Ovary (tissue), 9 donors: Measurements from ENCODE around the gene RHCG. TPM values are rescaled to one million over a fixed set of nuclear protein-coding genes. Genes with fewer than 3 reads are reported as not detected.

ENCODE experiments used
- DNase-seq, 5 donors: peaks; one replicate each; pipeline ENCODE4 v3.0.0-alpha.2; 2019 to 2020
- H3K27ac ChIP-seq, 2 donors: fragments of 200-600 bp; one replicate each; pipeline versions ENCODE4 v1.5.1 to v1.8.0; 2019 to 2022
- H3K27me3 ChIP-seq: fragments of 200-600 bp; one replicate; pipeline ENCODE4 v1.8.0; 2022
- H3K36me3 ChIP-seq: fragments of 200-600 bp; sonication (generic); one replicate; pipeline ENCODE4 v1.5.1; 2019
- H3K4me1 ChIP-seq: one replicate; pipeline ENCODE4 v1.8.1; 2013; ENCODE audit warnings: mild to moderate bottlenecking, moderate library complexity; ENCODE audit not compliant: insufficient read depth
- H3K4me3 ChIP-seq: fragments of 200-600 bp; sonication (generic); one replicate; pipeline ENCODE4 v1.5.1; 2017
- H3K9me3 ChIP-seq, 2 donors: fragments of 200-600 bp in 1 of 2; sonication (generic) in 1 of 2; one replicate each; pipeline versions ENCODE4 v1.5.1 to v1.8.1; 2013 to 2019; ENCODE audit warnings: mild to moderate bottlenecking in 1 of 2, moderate library complexity in 1 of 2
- EP300 ChIP-seq: sonication (generic); formaldehyde crosslinking; IDR thresholded peaks from one replicate; pipeline ENCODE4 v1.6.1; 2017; ENCODE audit warnings: antibody characterized with exemption
- POLR2A ChIP-seq: fragments of 450-650 bp; IDR thresholded peaks from one replicate; pipeline ENCODE4 v1.6.1; 2017; ENCODE audit warnings: antibody characterized with exemption, mild to moderate bottlenecking, moderate library complexity
- WGBS, 3 donors: extraction: QIAGEN DNeasy Blood & Tissue Kit in 1 of 3; methylation state at CpG; one replicate each; pipeline versions ENCODE4 v1.1.5 to v1.1.7; 2013 to 2017; 5-methylcytosine and 5-hydroxymethylcytosine counted together
- intact Hi-C, 4 donors: fragments of 100-400 bp; cut with DNase I; formaldehyde crosslinking; loops; one replicate each; pipeline versions ENCODE4 v1.11.0 to v1.15.1; 2022 to 2023
- polyA plus RNA-seq, 2 donors: library from polyadenylated mRNA; stranded (reverse); fragments of 200-250 nt in 1 of 2; fragments of 350-450 nt in 1 of 2; fragmentation: Illumina TruSeq in 1 of 2; extraction: RNeasy Lipid Tissue Mini Kit (QIAGEN cat#74804) in 1 of 2; gene quantifications; one replicate each; pipeline ENCODE4 v1.2.3, GENCODE V29; 2013 to 2014
- total RNA-seq, 7 donors: library from RNA; depleted of rRNA in 2 of 7; stranded (reverse); fragments of >200 nt in 2 of 7; fragmentation: NEBNext Ultra II Directional in 3 of 7; extraction: Animal tissue kit (Norgen Biotek cat#: 25700) in 3 of 7; gene quantifications; one replicate each; pipeline versions ENCODE4 v1.1.0 to v1.2.4, GENCODE V29; 2016 to 2023
- TF ChIP-seq, protein P1 (sequence below), 3 donors: fragments of 450-650 bp in 2 of 3; fragments of 200-600 bp in 1 of 3; IDR thresholded peaks; one replicate each; pipeline versions ENCODE4 v1.5.1 to v1.8.0; 2016 to 2022; ENCODE audit warnings: antibody characterized with exemption in 3 of 3, mild to moderate bottlenecking in 1 of 3
- donor health status: DM: no; HTN: no; CAD: no; lungs with moderate emphysema.
- donor health status: DM: no; HTN: no; CAD: no.
- donor health status: Bipolar disorder and iron deficiency.
- donor health status: DM: yes; HTN: yes; CAD: no.
- donor health status: DM: no; HTN: no; CAD: no.
- donor health status: DM: yes; HTN: yes; CAD: no.

Gene RHCG
- total and polyA plus RNA-seq, 9 donors, result 0.23 to 0.67 TPM; not detected in 7

DNA sequence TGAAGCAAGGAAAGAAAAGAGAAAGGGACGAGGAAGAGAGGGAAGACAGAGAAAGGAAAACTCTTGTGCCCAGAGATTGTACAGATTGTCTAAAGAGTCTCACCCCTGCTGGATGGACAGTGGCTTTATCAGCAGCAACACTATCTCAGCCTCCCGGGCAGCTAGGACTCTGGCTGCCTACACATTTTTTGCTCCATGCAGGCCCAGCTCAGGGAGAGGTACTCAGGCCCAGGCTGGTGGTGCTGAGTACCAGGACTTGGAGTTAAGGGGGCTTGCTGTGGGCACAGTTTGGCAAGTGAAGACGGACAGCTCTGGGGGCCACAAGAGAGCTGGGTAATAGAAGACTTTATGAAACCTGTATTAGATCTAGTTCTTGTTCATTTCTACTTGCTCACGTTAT is 19.1 kb upstream of the RHCG start:
- Histone ChIP-seq H3K27me3 (no peaks in the 10 kb centered on the region), H3K9me3 (no peaks in the 10 kb centered on the region), H3K36me3 (no peaks in the 10 kb centered on the region), H3K27ac (no peak overlapping the region), H3K4me1 (no peaks in the 10 kb centered on the region), H3K4me3 (no peak overlapping the region)
- intact Hi-C loops, result no loop called here
- DNase-seq, result no peak
- 54 to 66% (median 58%) methylated on average over 4 of the region's 4 CpGs for whole genome bisulfite sequencing, 3 donors
- no peak for TF ChIP-seq EP300
- TF ChIP-seq, protein P1, sequence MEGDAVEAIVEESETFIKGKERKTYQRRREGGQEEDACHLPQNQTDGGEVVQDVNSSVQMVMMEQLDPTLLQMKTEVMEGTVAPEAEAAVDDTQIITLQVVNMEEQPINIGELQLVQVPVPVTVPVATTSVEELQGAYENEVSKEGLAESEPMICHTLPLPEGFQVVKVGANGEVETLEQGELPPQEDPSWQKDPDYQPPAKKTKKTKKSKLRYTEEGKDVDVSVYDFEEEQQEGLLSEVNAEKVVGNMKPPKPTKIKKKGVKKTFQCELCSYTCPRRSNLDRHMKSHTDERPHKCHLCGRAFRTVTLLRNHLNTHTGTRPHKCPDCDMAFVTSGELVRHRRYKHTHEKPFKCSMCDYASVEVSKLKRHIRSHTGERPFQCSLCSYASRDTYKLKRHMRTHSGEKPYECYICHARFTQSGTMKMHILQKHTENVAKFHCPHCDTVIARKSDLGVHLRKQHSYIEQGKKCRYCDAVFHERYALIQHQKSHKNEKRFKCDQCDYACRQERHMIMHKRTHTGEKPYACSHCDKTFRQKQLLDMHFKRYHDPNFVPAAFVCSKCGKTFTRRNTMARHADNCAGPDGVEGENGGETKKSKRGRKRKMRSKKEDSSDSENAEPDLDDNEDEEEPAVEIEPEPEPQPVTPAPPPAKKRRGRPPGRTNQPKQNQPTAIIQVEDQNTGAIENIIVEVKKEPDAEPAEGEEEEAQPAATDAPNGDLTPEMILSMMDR (IDR thresholded peaks at IDR 0.05), result no peak
- no peak for TF ChIP-seq POLR2A

DNA sequence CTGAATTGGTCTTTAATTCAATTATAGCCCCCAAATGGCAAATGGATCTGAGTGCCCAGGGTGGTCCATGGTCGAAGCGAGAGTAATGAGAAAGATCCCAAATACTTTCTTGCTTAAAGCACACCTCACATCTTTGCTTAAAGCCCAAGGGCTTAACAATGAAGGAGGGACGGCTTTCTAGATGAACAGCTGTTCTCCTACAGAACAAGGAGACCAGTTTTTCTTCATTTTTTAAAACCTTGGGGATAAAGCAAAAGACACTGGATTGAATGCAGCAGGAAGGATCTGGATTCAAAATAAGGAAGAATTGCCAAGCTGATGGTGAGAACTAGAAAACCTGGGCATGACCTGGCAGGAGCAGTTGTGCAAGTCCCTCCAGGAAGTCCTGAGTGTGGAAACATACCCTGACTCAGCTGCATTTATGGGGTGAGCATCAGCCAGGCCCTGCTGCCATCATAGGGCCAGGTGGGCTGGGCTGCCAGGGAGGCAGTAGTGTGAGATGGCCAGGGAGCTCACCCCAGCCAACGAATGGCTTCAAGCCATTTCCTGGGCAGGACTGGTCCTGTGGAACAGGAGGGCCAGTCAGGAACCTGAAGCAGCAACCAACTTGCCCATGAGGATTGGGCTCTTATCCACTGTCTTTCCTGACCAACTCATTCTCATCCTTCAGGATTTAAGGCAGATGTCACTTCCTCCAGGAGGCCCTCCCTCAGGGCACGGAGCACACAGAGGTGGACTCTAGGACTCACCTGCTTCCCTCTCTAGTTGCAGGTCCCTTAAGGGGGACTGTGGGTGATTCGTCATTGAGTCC is 18.4 kb upstream of the RHCG start:
- H3K27me3 ChIP-seq, result no peaks in the 10 kb centered on the region
- H3K36me3 ChIP-seq, result no peaks in the 10 kb centered on the region
- intact Hi-C loops, result no loop called here
- H3K27ac ChIP-seq, result no peak overlapping the region
- no peaks in the 10 kb centered on the region for H3K9me3 ChIP-seq
- DNase-seq, result no peak
- WGBS, 3 donors, result 67 to 75% (median 68%) methylated on average over 6 of the region's 6 CpGs
- no peak overlapping the region for H3K4me3 ChIP-seq
- no peak for TF ChIP-seq EP300
- no peak for TF ChIP-seq POLR2A
- TF ChIP-seq, protein P1 (IDR thresholded peaks at IDR 0.05), result no peak
- H3K4me1 ChIP-seq, result no peaks in the 10 kb centered on the region

DNA sequence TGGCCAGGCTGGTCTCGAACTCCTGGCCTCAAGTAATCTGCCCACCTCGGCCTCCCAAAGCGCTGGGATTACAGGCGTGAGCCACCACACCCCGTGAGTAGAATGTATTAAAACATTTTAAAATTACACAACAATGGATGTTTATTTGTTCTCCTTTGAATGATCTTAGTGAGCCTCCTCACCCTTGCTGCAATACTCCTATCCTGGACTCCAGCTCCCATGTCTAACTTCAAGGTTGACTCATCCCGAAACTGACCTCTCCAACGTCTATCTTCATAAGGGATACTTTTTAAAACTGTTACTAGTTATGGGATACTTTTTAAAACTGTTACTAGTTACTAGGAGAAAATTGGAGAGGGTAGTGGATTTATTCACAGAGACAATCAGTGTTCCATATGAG is 17.8 kb upstream of the RHCG start:
- WGBS, 3 donors, result 75 to 88% (median 85%) methylated on average over 7 of the region's 7 CpGs
- no peaks in the 10 kb centered on the region for H3K36me3 ChIP-seq
- no peaks in the 10 kb centered on the region for H3K27me3 ChIP-seq
- intact Hi-C loops, result no loop called here
- no peak overlapping the region for H3K4me3 ChIP-seq
- H3K4me1 ChIP-seq, result no peaks in the 10 kb centered on the region
- DNase-seq, result no peak
- H3K9me3 ChIP-seq, result no peaks in the 10 kb centered on the region
- no peak overlapping the region for H3K27ac ChIP-seq
- TF ChIP-seq, protein P1 (IDR thresholded peaks at IDR 0.05), result no peak
- TF ChIP-seq EP300 (no peak), POLR2A (no peak)

DNA sequence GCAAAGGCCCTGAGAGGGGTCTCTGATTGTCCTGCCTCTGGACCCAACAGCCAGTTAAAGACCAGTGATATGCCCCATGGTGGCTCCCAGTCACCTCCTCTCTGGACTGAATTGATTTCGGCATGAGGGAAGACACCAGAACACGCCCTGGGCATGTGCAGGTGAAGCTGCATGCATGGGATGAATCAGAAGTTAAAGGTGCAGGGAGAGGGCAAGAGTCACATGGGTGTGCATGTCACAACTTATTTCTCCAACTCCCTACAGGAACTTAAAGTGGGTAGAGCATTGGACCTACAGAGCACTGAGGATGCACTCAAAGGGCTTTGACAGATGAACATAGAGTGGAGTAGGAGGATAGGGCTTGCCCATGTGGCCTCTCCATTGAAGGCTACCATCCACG is 16.9 kb upstream of the RHCG start:
- TF ChIP-seq EP300 (no peak), POLR2A (no peak)
- TF ChIP-seq, protein P1 (IDR thresholded peaks at IDR 0.05), result no peak
- Histone ChIP-seq H3K4me3 (no peak overlapping the region), H3K27me3 (no peaks in the 10 kb centered on the region), H3K4me1 (no peaks in the 10 kb centered on the region), H3K36me3 (no peaks in the 10 kb centered on the region), H3K27ac (no peak overlapping the region), H3K9me3 (no peaks in the 10 kb centered on the region)
- no peak for DNase-seq
- WGBS, 3 donors, result 75 to 78% (median 75%) methylated on average over 3 of the region's 3 CpGs
- intact Hi-C loops, result no loop called here
